PC-3 (cell line): ENCODE measurements around the gene GORASP1.

Source experiments
- CTCF ChIP-seq: fragments of 300-600 bp; sonication (generic); conservative IDR thresholded peaks from 2 replicates; pipeline ENCODE4 v1.5.1; 2017; ENCODE audit warnings: antibody characterized with exemption, low read depth, mild to moderate bottlenecking, low read length
- EZH2 ChIP-seq: fragments of 300-600 bp; sonication (generic); IDR thresholded peaks from one replicate; pipeline ENCODE4 v1.6.1; 2017; ENCODE audit warnings: antibody characterized with exemption, mild to moderate bottlenecking, low read length; ENCODE audit not compliant: unreplicated experiment
- EZH2phosphoT487 ChIP-seq: fragments of 300-600 bp; sonication (generic); IDR thresholded peaks from 2 replicates; pipeline ENCODE4 v1.6.1; 2018; ENCODE audit warnings: mild to moderate bottlenecking, antibody characterized with exemption, low read length, borderline replicate concordance

- TF ChIP-seq CTCF (no peak), EZH2phosphoT487 (no peak), EZH2 (no peak)
Observed at GRCh38 chr3:39137991-39138803, 30.8 kb upstream of the GORASP1 start.
